NCI-H1092 treated with DMSO at 0.1 percent for 48 hours (cell line): ENCODE measurements around the gene MT2A.

Source experiments
- DNase-seq: peaks from one replicate; lab custom pipeline; 2025; lab: John Stamatoyannopoulos, UW

MT2A gene

GRCh38 chr16:56600398-56600999 lies 7.9 kb upstream of the MT2A start:
- peak; percentile 25 for DNase-seq

GRCh38 chr16:56601325-56601724 lies 7.1 kb upstream of the MT2A start:
- DNase-seq, result no peak

GRCh38 chr16:56603589-56603988 lies 4.8 kb upstream of the MT2A start:
- DNase-seq, result no peak

GRCh38 chr16:56604966-56605365 lies 3.4 kb upstream of the MT2A start:
- no peak for DNase-seq

- DNase-seq, result no peak
Measured at GRCh38 chr16:56605475-56605874, 2.9 kb upstream of the MT2A start.

- no peak for DNase-seq
Measured at GRCh38 chr16:56606071-56606475, 2.3 kb upstream of the MT2A start.

GRCh38 chr16:56606476-56607108 lies 1.8 kb upstream of the MT2A start:
- peak; percentile 56 for DNase-seq

- no peak for DNase-seq
Measured at GRCh38 chr16:56607109-56607618, 1.2 kb upstream of the MT2A start.

GRCh38 chr16:56607675-56608042 lies 725 bp upstream of the MT2A start:
- DNase-seq, result no peak

- DNase-seq, result no peak
Measured at GRCh38 chr16:56608876-56609462, 585 bp downstream of the MT2A start.

- DNase-seq, result peak; percentile 55
Measured at GRCh38 chr16:56609463-56609921, 1.1 kb downstream of the MT2A start.

- DNase-seq, result no peak
Measured at GRCh38 chr16:56610017-56610608, 1.7 kb downstream of the MT2A start.

GRCh38 chr16:56610609-56611111 lies 2.3 kb downstream of the MT2A start:
- no peak for DNase-seq

GRCh38 chr16:56611281-56611833 lies 3.0 kb downstream of the MT2A start:
- DNase-seq, result no peak

- DNase-seq, result no peak
Measured at GRCh38 chr16:56613706-56614105, 5.3 kb downstream of the MT2A start.

- no peak for DNase-seq
Measured at GRCh38 chr16:56614549-56614991, 6.2 kb downstream of the MT2A start.

- DNase-seq, result no peak
Measured at GRCh38 chr16:56615353-56615752, 7.0 kb downstream of the MT2A start.

GRCh38 chr16:56616608-56617211 lies 8.3 kb downstream of the MT2A start:
- no peak for DNase-seq

GRCh38 chr16:56617212-56618085 lies 9.1 kb downstream of the MT2A start:
- no peak for DNase-seq

GRCh38 chr16:56618138-56618537 lies 9.8 kb downstream of the MT2A start:
- DNase-seq, result no peak

- DNase-seq, result no peak
Measured at GRCh38 chr16:56620339-56620897, 12.0 kb downstream of the MT2A start.
